ENCODE results near the gene SORD.

SORD gene

GRCh38 chr15:45113380-45113990 is 90.5 kb downstream of the SORD start:
- Histone ChIP-seq H3K4me3 (ENCODE audit: low read depth, low read length) (peak overlapping the region; percentile 54), H3K27ac (ENCODE audit: low read depth, low read length) (no peak overlapping the region), H3K4me1 (ENCODE audit: control insufficient read depth, insufficient read depth, low read length) (peaks cover 31% of the 10 kb centered on the region), H3K27me3 (ENCODE audit: control insufficient read depth, insufficient read depth, low read length) (peaks cover 97% of the 10 kb centered on the region), H3K9me3 (ENCODE audit: control insufficient read depth, insufficient read depth, low read depth, low read length) (no peaks in the 10 kb centered on the region), H3K36me3 (ENCODE audit: control insufficient read depth, insufficient read depth, low read length) (no peaks in the 10 kb centered on the region), H3K9ac (ENCODE audit: low read length) (no peak overlapping the region)

GRCh38 chr15:45114076-45114750 is 91.2 kb downstream of the SORD start, which contains the start of the genes DUOX2 and DUOXA2:
DUOX2 (minus strand) TSS chr15:45114172; CDS start chr15:45113411, 761 bp downstream.
DUOXA2 (plus strand) TSS chr15:45114326; CDS start chr15:45114606, 280 bp downstream.
- Histone ChIP-seq H3K9me3 (ENCODE audit: control insufficient read depth, insufficient read depth, low read depth, low read length) (no peaks in the 10 kb centered on the region), H3K9ac (ENCODE audit: low read length) (no peak within 1 kb of the TSS), H3K27me3 (ENCODE audit: control insufficient read depth, insufficient read depth, low read length) (peaks cover 97% of the 10 kb centered on the region), H3K27ac (ENCODE audit: low read depth, low read length) (no peak within 1 kb of the TSS), H3K36me3 (ENCODE audit: control insufficient read depth, insufficient read depth, low read length) (no peaks in the 10 kb centered on the region), H3K4me3 (ENCODE audit: low read depth, low read length) (peak within 1 kb of the TSS; percentile 54), H3K4me1 (ENCODE audit: control insufficient read depth, insufficient read depth, low read length) (peaks cover 31% of the 10 kb centered on the region)

- Histone ChIP-seq H3K27ac (ENCODE audit: low read depth, low read length) (no peak overlapping the region), H3K4me1 (ENCODE audit: control insufficient read depth, insufficient read depth, low read length) (peaks cover 31% of the 10 kb centered on the region), H3K27me3 (ENCODE audit: control insufficient read depth, insufficient read depth, low read length) (peaks cover 97% of the 10 kb centered on the region), H3K9ac (ENCODE audit: low read length) (no peak overlapping the region), H3K4me3 (ENCODE audit: low read depth, low read length) (peak overlapping the region; percentile 42; the same call in 1 of the 2 replicates), H3K36me3 (ENCODE audit: control insufficient read depth, insufficient read depth, low read length) (no peaks in the 10 kb centered on the region), H3K9me3 (ENCODE audit: control insufficient read depth, insufficient read depth, low read depth, low read length) (no peaks in the 10 kb centered on the region)
Measured at GRCh38 chr15:45114751-45115085, 91.7 kb downstream of the SORD start.

GRCh38 chr15:45115312-45115820 is 92.4 kb downstream of the SORD start:
- peaks cover 96% of the 10 kb centered on the region for H3K27me3 ChIP-seq (ENCODE audit: control insufficient read depth, insufficient read depth, low read length)
- no peak overlapping the region for H3K27ac ChIP-seq (ENCODE audit: low read depth, low read length)
- peaks cover 31% of the 10 kb centered on the region for H3K4me1 ChIP-seq (ENCODE audit: control insufficient read depth, insufficient read depth, low read length)
- no peaks in the 10 kb centered on the region for H3K9me3 ChIP-seq (ENCODE audit: control insufficient read depth, insufficient read depth, low read depth, low read length)
- no peak overlapping the region for H3K9ac ChIP-seq (ENCODE audit: low read length)
- no peak overlapping the region for H3K4me3 ChIP-seq (ENCODE audit: low read depth, low read length)
- no peaks in the 10 kb centered on the region for H3K36me3 ChIP-seq (ENCODE audit: control insufficient read depth, insufficient read depth, low read length)

GRCh38 chr15:45116006-45116481 is 93.0 kb downstream of the SORD start:
- H3K36me3 ChIP-seq (ENCODE audit: control insufficient read depth, insufficient read depth, low read length), result no peaks in the 10 kb centered on the region
- no peaks in the 10 kb centered on the region for H3K9me3 ChIP-seq (ENCODE audit: control insufficient read depth, insufficient read depth, low read depth, low read length)
- no peak overlapping the region for H3K27ac ChIP-seq (ENCODE audit: low read depth, low read length)
- H3K9ac ChIP-seq (ENCODE audit: low read length), result no peak overlapping the region
- peaks cover 31% of the 10 kb centered on the region for H3K4me1 ChIP-seq (ENCODE audit: control insufficient read depth, insufficient read depth, low read length)
- peaks cover 95% of the 10 kb centered on the region for H3K27me3 ChIP-seq (ENCODE audit: control insufficient read depth, insufficient read depth, low read length)
- H3K4me3 ChIP-seq (ENCODE audit: low read depth, low read length), result no peak overlapping the region

- Histone ChIP-seq H3K36me3 (ENCODE audit: control insufficient read depth, insufficient read depth, low read length) (no peaks in the 10 kb centered on the region), H3K4me3 (ENCODE audit: low read depth, low read length) (peak overlapping the region; percentile 17; the same call in 1 of the 2 replicates), H3K9me3 (ENCODE audit: control insufficient read depth, insufficient read depth, low read depth, low read length) (no peaks in the 10 kb centered on the region), H3K27me3 (ENCODE audit: control insufficient read depth, insufficient read depth, low read length) (peaks cover 95% of the 10 kb centered on the region), H3K4me1 (ENCODE audit: control insufficient read depth, insufficient read depth, low read length) (peaks cover 31% of the 10 kb centered on the region), H3K27ac (ENCODE audit: low read depth, low read length) (no peak overlapping the region), H3K9ac (ENCODE audit: low read length) (no peak overlapping the region)
Measured at GRCh38 chr15:45116482-45117307, 93.7 kb downstream of the SORD start.

GRCh38 chr15:45117308-45118130 is 94.5 kb downstream of the SORD start:
- H3K27ac ChIP-seq (ENCODE audit: low read depth, low read length), result no peak overlapping the region
- H3K4me1 ChIP-seq (ENCODE audit: control insufficient read depth, insufficient read depth, low read length), result peaks cover 26% of the 10 kb centered on the region
- no peaks in the 10 kb centered on the region for H3K36me3 ChIP-seq (ENCODE audit: control insufficient read depth, insufficient read depth, low read length)
- H3K27me3 ChIP-seq (ENCODE audit: control insufficient read depth, insufficient read depth, low read length), result peaks cover 90% of the 10 kb centered on the region
- no peak overlapping the region for H3K9ac ChIP-seq (ENCODE audit: low read length)
- peak overlapping the region; percentile 31; the same call in 1 of the 2 replicates for H3K4me3 ChIP-seq (ENCODE audit: low read depth, low read length)
- no peaks in the 10 kb centered on the region for H3K9me3 ChIP-seq (ENCODE audit: control insufficient read depth, insufficient read depth, low read depth, low read length)

GRCh38 chr15:45118131-45118588 is 95.2 kb downstream of the SORD start:
- Histone ChIP-seq H3K36me3 (ENCODE audit: control insufficient read depth, insufficient read depth, low read length) (no peaks in the 10 kb centered on the region), H3K4me3 (ENCODE audit: low read depth, low read length) (peak overlapping the region; percentile 31; the same call in 1 of the 2 replicates), H3K9me3 (ENCODE audit: control insufficient read depth, insufficient read depth, low read depth, low read length) (no peaks in the 10 kb centered on the region), H3K4me1 (ENCODE audit: control insufficient read depth, insufficient read depth, low read length) (peaks cover 26% of the 10 kb centered on the region), H3K9ac (ENCODE audit: low read length) (no peak overlapping the region), H3K27ac (ENCODE audit: low read depth, low read length) (no peak overlapping the region), H3K27me3 (ENCODE audit: control insufficient read depth, insufficient read depth, low read length) (peaks cover 90% of the 10 kb centered on the region)

GRCh38 chr15:45118996-45119395 is 96.0 kb downstream of the SORD start:
- no peak overlapping the region for H3K9ac ChIP-seq (ENCODE audit: low read length)
- no peak overlapping the region for H3K27ac ChIP-seq (ENCODE audit: low read depth, low read length)
- H3K27me3 ChIP-seq (ENCODE audit: control insufficient read depth, insufficient read depth, low read length), result peaks cover 90% of the 10 kb centered on the region
- H3K4me1 ChIP-seq (ENCODE audit: control insufficient read depth, insufficient read depth, low read length), result peaks cover 18% of the 10 kb centered on the region
- no peaks in the 10 kb centered on the region for H3K36me3 ChIP-seq (ENCODE audit: control insufficient read depth, insufficient read depth, low read length)
- no peak overlapping the region for H3K4me3 ChIP-seq (ENCODE audit: low read depth, low read length)
- H3K9me3 ChIP-seq (ENCODE audit: control insufficient read depth, insufficient read depth, low read depth, low read length), result no peaks in the 10 kb centered on the region

Data from HUES6 (cell line).